HG03565 (cell line): ENCODE measurements around the gene TERC.
A peak's percentile ranks its signal among the peaks of the same experiment; 100 is the strongest.

Experiments
- ATAC-seq: cut with Tn5 transposase; IDR thresholded peaks from one replicate; pipeline ENCODE4 v1.9.1; 2021; ENCODE audit warnings: mild to moderate bottlenecking, moderate library complexity; ENCODE audit not compliant: unreplicated experiment

Gene TERC

GRCh38 chr3:169764882-169765612 lies at the start of gene TERC:
Gene TERC, minus strand, starts transcription at chr3:169765060.
- peak; percentile 62 for ATAC-seq

- peak; percentile 90 for ATAC-seq
Observed at GRCh38 chr3:169813757-169814517, 49.1 kb upstream of the TERC start.

GRCh38 chr3:169813278-169813677 lies 48.4 kb upstream of the TERC start:
- ATAC-seq: no peak

- ATAC-seq: peak; percentile 56
Observed at GRCh38 chr3:169812332-169813235, 47.7 kb upstream of the TERC start, which contains the start of the genes LRRC34 and LRRIQ4. Gene LRRC34, minus strand, starts transcription at chr3:169812904. Its CDS starts 356 bp downstream, at chr3:169812548. Gene LRRIQ4, plus strand, starts transcription at chr3:169812870. Its CDS starts 9,052 bp downstream, at chr3:169821922.

- no peak for ATAC-seq
Observed at GRCh38 chr3:169811631-169812331, 46.9 kb upstream of the TERC start.

- no peak for ATAC-seq
Observed at GRCh38 chr3:169809230-169809795, 44.5 kb upstream of the TERC start.

- ATAC-seq: no peak
Observed at GRCh38 chr3:169804681-169805080, 39.8 kb upstream of the TERC start.

- ATAC-seq: no peak
Observed at GRCh38 chr3:169792359-169792758, 27.5 kb upstream of the TERC start.

- ATAC-seq: no peak
Observed at GRCh38 chr3:169790687-169791429, 26.0 kb upstream of the TERC start.

- no peak for ATAC-seq
Observed at GRCh38 chr3:169790219-169790618, 25.4 kb upstream of the TERC start.

GRCh38 chr3:169787791-169788190 lies 22.9 kb upstream of the TERC start:
- ATAC-seq: no peak

- no peak for ATAC-seq
Observed at GRCh38 chr3:169787120-169787519, 22.3 kb upstream of the TERC start.

GRCh38 chr3:169781209-169781855 lies 16.5 kb upstream of the TERC start:
- no peak for ATAC-seq

GRCh38 chr3:169780742-169781141 lies 15.9 kb upstream of the TERC start:
- no peak for ATAC-seq

- ATAC-seq: no peak
Observed at GRCh38 chr3:169777822-169778221, 13.0 kb upstream of the TERC start.

GRCh38 chr3:169774186-169774585 lies 9.3 kb upstream of the TERC start:
- ATAC-seq: no peak

- peak; percentile 60 for ATAC-seq
Observed at GRCh38 chr3:169772897-169773816, 8.3 kb upstream of the TERC start, which contains the start of gene MYNN. Gene MYNN, plus strand, starts transcription at chr3:169773396. Its CDS starts 900 bp downstream, at chr3:169774296.
